OCI-LY3 (cell line): ENCODE data around the gene NUP62CL.

Source experiments
- CTCF ChIP-seq: fragments of 200-600, 300-600 bp; sonication (generic); IDR thresholded peaks from 2 replicates; pipeline ENCODE4 v1.5.1; 2014; ENCODE audit warnings: antibody characterized with exemption, low read length, low read depth
- EZH2phosphoT487 ChIP-seq: fragments of 200-600 bp; shearing (Covaris generic); IDR thresholded peaks from 2 replicates; pipeline ENCODE4 v1.6.1; 2018; ENCODE audit warnings: antibody characterized with exemption, mixed run types, low read depth

- TF ChIP-seq CTCF (no peak), EZH2phosphoT487 (no peak)
Observed at GRCh38 chrX:107213477-107213876, 7.2 kb upstream of the NUP62CL start.
